ENCODE measurements around the gene AGTRAP.

AGTRAP gene

GRCh38 chr1:11764519-11764918 is 28.6 kb downstream of the AGTRAP start:
- DNase-seq: no peak

- DNase-seq: no peak
These were observed 29.9 kb downstream of the AGTRAP start for GRCh38 chr1:11765661-11766428.

DNA sequence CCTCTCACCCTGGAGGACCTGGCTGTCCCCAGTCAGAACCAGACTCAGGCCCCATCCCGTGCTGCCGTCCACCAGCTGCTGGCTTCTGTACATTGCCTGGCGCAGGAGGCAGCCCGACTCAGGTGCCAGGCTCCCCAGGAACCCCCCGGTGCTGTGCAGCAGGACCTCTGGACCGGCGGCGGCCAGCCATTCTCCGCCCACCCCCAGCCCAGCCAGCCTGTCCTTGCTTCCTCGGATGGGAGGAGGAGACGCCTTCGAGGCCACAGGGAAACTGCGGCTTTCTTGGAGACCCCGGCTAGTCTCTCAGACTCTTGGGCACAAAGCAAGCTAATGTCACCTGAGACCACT is 30.5 kb downstream of the AGTRAP start:
- no peak for DNase-seq

- DNase-seq: no peak
These were observed 32.2 kb downstream of the AGTRAP start for GRCh38 chr1:11767922-11768704.

GRCh38 chr1:11768821-11769220 is 32.9 kb downstream of the AGTRAP start:
- no peak for DNase-seq

DNA sequence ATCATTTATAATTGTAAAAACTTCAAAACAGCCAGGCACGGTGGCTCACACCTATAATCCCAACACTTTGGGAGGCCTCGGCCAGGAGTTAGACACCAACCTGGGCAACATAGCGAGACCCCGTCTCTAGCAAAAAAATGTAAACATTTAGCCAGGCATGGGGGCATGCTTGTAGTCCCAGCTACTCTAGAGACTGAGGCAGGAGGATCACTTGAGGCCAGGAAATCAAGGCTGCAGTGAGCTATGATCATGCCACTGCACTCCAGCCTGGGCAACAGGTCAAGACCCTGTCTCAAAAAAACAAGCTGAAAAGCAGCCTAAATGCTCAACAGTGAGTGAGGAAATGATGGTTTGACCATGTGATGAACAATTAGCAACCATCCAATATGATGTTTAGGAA is 33.3 kb downstream of the AGTRAP start:
- DNase-seq: no peak

DNA sequence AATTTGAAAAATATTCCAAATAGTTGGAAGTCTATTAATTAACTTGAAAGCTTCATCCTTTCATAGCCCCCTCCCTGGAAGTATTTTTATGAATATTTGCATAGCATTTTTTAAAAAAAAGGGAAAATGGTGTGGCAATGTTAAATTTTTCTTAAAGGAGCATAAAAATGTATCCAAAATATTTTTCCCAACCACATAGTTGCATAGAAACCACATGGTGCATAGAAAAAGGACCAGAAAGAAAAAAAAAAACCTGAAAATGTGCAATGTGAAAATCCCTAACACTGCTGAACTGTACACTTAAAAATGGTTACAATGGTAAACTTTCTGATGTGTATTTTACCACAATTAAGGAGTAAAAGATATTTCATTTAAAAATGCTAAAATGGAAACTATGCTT is 34.1 kb downstream of the AGTRAP start:
- no peak for DNase-seq

GRCh38 chr1:11771481-11772043 is 35.6 kb downstream of the AGTRAP start:
- DNase-seq: no peak

DNA sequence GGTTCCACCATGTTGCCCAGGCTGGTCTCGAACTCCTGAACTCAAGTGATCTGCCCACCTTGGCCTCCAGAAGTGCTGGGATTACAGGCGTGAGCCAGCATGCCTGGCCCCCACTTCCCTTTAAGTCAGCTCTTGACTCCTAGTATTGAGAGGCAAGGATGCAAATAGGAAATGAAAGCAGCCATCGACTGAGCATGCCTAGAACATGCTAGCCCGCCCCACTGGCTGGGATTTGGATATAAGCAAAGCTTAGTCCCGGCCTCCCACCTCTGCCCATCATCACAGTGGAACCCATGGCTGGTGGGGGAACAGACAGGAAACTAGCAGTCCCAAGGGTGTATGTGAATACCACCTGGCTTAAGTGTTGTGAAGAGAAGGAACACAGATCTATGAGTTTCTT is 36.5 kb downstream of the AGTRAP start:
- DNase-seq: no peak

DNA sequence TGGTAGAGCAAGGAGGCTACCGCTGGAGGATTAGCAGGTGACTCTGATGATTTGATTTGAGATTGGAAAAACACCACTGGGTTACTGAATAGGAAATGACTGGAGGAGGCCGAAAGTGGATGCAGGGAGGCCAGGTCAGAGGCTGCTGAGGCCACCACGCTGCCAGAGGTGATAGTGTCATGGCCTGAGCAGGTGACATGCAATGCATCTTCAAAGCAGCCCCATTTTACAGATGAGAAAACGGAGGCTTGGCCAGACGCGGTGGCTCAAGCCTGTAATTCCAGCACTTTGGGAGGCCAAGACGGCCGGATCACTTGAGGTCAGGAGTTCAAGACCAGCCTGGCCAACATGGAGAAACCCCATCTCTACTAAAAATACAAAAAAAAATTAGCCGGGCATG is 38.8 kb downstream of the AGTRAP start:
- no peak for DNase-seq

DNA sequence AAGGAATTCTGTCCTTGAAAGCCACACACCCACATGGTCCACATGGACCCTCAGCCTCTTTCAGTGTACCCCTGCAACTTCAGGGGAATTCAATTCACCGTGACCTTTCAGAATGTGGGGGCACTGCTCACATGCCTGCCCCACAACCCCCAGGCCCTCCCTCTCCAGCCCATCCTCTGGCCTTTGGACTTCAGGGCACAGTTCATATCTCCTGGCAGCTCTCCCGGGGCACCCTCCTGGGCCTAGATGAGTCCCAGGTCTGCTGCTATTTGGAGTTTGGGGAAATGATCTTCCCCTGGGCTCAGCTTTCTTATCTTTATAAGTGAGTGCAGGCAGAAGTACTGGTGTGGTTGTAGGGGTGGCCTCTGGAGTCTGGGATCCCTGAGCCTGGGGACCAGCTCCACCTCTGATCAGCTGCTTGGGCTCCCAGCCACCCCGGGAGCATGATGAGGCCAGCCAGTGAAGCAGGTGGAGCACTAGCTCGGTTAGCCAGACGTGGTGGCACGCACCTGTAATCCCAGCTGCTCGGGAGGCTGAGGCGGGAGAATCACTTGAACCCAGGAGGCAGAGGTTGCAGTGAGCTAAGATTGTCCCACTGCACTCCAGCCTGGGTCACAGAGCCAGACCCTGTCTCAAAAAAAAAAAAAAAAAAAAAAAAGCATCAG is 41.9 kb downstream of the AGTRAP start:
- no peak for DNase-seq

GRCh38 chr1:11778336-11778735 is 42.4 kb downstream of the AGTRAP start:
- no peak for DNase-seq

GRCh38 chr1:11778844-11779623 is 43.1 kb downstream of the AGTRAP start:
- DNase-seq: no peak

GRCh38 chr1:11779715-11780379 is 43.9 kb downstream of the AGTRAP start:
- DNase-seq: no peak

- DNase-seq: no peak
These were observed 44.6 kb downstream of the AGTRAP start for GRCh38 chr1:11780380-11781147.

DNA sequence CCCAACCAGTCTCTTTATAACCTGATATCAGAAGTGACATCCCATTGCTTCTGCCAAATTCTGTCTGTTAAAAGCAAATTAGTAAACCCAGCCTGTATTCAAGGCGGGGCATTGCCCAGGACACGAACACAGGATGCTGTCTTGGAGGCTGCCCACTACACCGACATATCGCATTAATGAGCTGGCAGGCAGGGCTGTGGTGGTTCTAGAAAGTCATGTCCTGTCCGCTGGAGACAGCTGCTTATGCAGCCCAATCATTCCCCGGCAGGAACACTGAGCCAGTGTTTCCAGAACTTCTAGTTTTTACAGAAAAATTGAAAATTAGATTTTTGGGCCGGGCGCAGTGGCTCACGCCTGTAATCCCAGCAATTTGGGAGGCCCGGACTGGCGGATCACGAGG is 45.4 kb downstream of the AGTRAP start:
- no peak for DNase-seq

DNA sequence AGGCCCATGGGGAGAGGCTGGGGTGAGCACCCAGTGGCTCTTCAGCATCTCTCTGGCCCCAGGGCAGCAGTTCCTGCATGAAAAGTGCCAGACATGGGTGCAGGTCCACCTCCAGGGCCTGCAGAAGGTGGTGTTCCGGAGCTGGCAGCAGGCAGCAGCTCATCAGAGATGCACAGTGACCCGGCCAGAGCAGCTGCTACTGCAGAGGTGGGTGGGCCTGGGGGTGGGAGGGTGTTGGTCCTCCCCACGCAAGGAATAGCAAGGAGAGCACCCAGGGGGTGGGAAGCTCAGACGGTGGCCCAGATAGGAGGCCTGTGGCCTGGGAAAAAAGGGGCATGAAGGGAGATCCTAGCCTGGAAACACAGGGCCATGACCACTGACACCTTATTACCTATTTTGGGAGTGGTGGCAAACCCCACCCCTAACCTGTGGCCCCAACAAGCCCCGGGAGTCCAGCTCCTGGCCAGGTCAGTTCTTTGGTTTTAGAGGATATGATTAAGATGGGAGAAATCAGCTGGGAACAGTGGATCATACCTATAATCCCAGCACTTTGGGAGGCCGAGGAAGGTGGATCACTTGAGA is 46.3 kb downstream of the AGTRAP start:
- no peak for DNase-seq

- DNase-seq: no peak
These were observed 47.6 kb downstream of the AGTRAP start for GRCh38 chr1:11783556-11783955.

- no peak for DNase-seq
These were observed 48.5 kb downstream of the AGTRAP start for GRCh38 chr1:11784256-11784992.
